ENCODE data around the gene NAPSA. TPM values are rescaled to one million over a fixed set of nuclear protein-coding genes. Genes with fewer than 3 reads are reported as not detected.

NAPSA gene
- total RNA-seq, 3 donors from 2014 or later (not counting 1 experiment from before 2014, with no cell fraction given): 0.94 to 1.3 (median 0.95) TPM

GRCh38 chr19:50380137-50380536, 14.7 kb upstream of the NAPSA start:
- Histone ChIP-seq H3K4me1 (ENCODE audit: control insufficient read depth, insufficient read depth, low read length) (peaks cover 25% of the 10 kb centered on the region), H3K4me3 (ENCODE audit: low read length) (no peak overlapping the region), H3K36me3 (ENCODE audit: control insufficient read depth, insufficient read depth, low read length) (peaks cover 49% of the 10 kb centered on the region), H3K9me3 (ENCODE audit: control insufficient read depth, insufficient read depth, low read length) (no peaks in the 10 kb centered on the region), H3K27me3 (ENCODE audit: control insufficient read depth, insufficient read depth, low read length) (no peaks in the 10 kb centered on the region), H3K27ac (ENCODE audit: low read length) (no peak overlapping the region)
- Mint-ChIP-seq H3K36me3 (no peaks in the 10 kb centered on the region), H3K27me3 (ENCODE audit: low read depth in 2 of 2) (no peaks in the 10 kb centered on the region), H3K4me1 (peaks cover 36 to 50% of the 10 kb centered on the region in 2 donors), H3K9me3 (no peaks in the 10 kb centered on the region), H3K4me3 (peak overlapping the region; percentile 25), H3K27ac (peak overlapping the region; percentile 37 to 47)
- intact Hi-C loops (cut with micrococcal nuclease): no loop called here
- WGBS (ENCODE audit: insufficient coverage): 95% methylated on average over 11 of the region's 11 CpGs
- no peak for TF ChIP-seq CTCF (IDR thresholded peaks at IDR 0.05)
- no peak for DNase-seq
- ATAC-seq: no peak

GRCh38 chr19:50379602-50380001, 14.2 kb upstream of the NAPSA start:
- Histone ChIP-seq H3K4me3 (ENCODE audit: low read length) (no peak overlapping the region), H3K9me3 (ENCODE audit: control insufficient read depth, insufficient read depth, low read length) (no peaks in the 10 kb centered on the region), H3K27ac (ENCODE audit: low read length) (no peak overlapping the region), H3K36me3 (ENCODE audit: control insufficient read depth, insufficient read depth, low read length) (peaks cover 49% of the 10 kb centered on the region), H3K27me3 (ENCODE audit: control insufficient read depth, insufficient read depth, low read length) (no peaks in the 10 kb centered on the region), H3K4me1 (ENCODE audit: control insufficient read depth, insufficient read depth, low read length) (peaks cover 20% of the 10 kb centered on the region)
- Mint-ChIP-seq H3K9me3 (no peaks in the 10 kb centered on the region), H3K4me3 (no peak overlapping the region), H3K4me1 (peaks cover 30 to 45% of the 10 kb centered on the region in 2 donors), H3K27me3 (ENCODE audit: low read depth in 2 of 2) (no peaks in the 10 kb centered on the region), H3K27ac (peak overlapping the region in 1 of 2 donors; percentile 59), H3K36me3 (no peaks in the 10 kb centered on the region)
- intact Hi-C loops (cut with micrococcal nuclease): no loop called here
- 98% methylated on average over 11 of the region's 11 CpGs for WGBS (ENCODE audit: insufficient coverage)
- DNase-seq: no peak
- no peak for TF ChIP-seq CTCF (IDR thresholded peaks at IDR 0.05)
- no peak for ATAC-seq

GRCh38 chr19:50378863-50379236, 13.4 kb upstream of the NAPSA start:
- no peaks in the 10 kb centered on the region for H3K9me3 Mint-ChIP-seq
- H3K27ac Mint-ChIP-seq: peak overlapping the region; percentile 25 to 59
- no peak for TF ChIP-seq CTCF (IDR thresholded peaks at IDR 0.05)
- Histone ChIP-seq H3K27ac (ENCODE audit: low read length) (no peak overlapping the region), H3K27me3 (ENCODE audit: control insufficient read depth, insufficient read depth, low read length) (no peaks in the 10 kb centered on the region), H3K36me3 (ENCODE audit: control insufficient read depth, insufficient read depth, low read length) (peaks cover 49% of the 10 kb centered on the region), H3K4me1 (ENCODE audit: control insufficient read depth, insufficient read depth, low read length) (peaks cover 17% of the 10 kb centered on the region), H3K9me3 (ENCODE audit: control insufficient read depth, insufficient read depth, low read length) (no peaks in the 10 kb centered on the region), H3K4me3 (ENCODE audit: low read length) (no peak overlapping the region)
- WGBS (ENCODE audit: insufficient coverage): 96% methylated on average over 10 of the region's 10 CpGs
- no peaks in the 10 kb centered on the region for H3K27me3 Mint-ChIP-seq (ENCODE audit: low read depth in 2 of 2)
- no peaks in the 10 kb centered on the region for H3K36me3 Mint-ChIP-seq
- ATAC-seq (no peak), DNase-seq (no peak)
- peaks cover 23 to 38% of the 10 kb centered on the region in 2 donors for H3K4me1 Mint-ChIP-seq
- intact Hi-C loops (cut with micrococcal nuclease): no loop called here
- no peak overlapping the region for H3K4me3 Mint-ChIP-seq

GRCh38 chr19:50378169-50378862, 12.9 kb upstream of the NAPSA start:
- Histone ChIP-seq H3K27me3 (ENCODE audit: control insufficient read depth, insufficient read depth, low read length) (no peaks in the 10 kb centered on the region), H3K4me1 (ENCODE audit: control insufficient read depth, insufficient read depth, low read length) (peaks cover 12% of the 10 kb centered on the region), H3K36me3 (ENCODE audit: control insufficient read depth, insufficient read depth, low read length) (peaks cover 49% of the 10 kb centered on the region), H3K9me3 (ENCODE audit: control insufficient read depth, insufficient read depth, low read length) (no peaks in the 10 kb centered on the region), H3K4me3 (ENCODE audit: low read length) (no peak overlapping the region), H3K27ac (ENCODE audit: low read length) (no peak overlapping the region)
- DNase-seq (peak in 1 of 2 donors; percentile 10), ATAC-seq (no peak)
- Mint-ChIP-seq H3K27ac (peak overlapping the region; percentile 99 to 100), H3K4me3 (peak overlapping the region; percentile 29), H3K27me3 (ENCODE audit: low read depth in 2 of 2) (no peaks in the 10 kb centered on the region), H3K4me1 (peaks cover 17 to 32% of the 10 kb centered on the region in 2 donors), H3K36me3 (no peaks in the 10 kb centered on the region), H3K9me3 (no peaks in the 10 kb centered on the region)
- 97% methylated on average over 36 of the region's 36 CpGs for WGBS (ENCODE audit: insufficient coverage)
- intact Hi-C loops (cut with micrococcal nuclease): no loop called here
- TF ChIP-seq CTCF (IDR thresholded peaks at IDR 0.05): no peak

All from natural killer cell (primary cell).